ENCODE data around the gene SMARCE1.

DNA sequence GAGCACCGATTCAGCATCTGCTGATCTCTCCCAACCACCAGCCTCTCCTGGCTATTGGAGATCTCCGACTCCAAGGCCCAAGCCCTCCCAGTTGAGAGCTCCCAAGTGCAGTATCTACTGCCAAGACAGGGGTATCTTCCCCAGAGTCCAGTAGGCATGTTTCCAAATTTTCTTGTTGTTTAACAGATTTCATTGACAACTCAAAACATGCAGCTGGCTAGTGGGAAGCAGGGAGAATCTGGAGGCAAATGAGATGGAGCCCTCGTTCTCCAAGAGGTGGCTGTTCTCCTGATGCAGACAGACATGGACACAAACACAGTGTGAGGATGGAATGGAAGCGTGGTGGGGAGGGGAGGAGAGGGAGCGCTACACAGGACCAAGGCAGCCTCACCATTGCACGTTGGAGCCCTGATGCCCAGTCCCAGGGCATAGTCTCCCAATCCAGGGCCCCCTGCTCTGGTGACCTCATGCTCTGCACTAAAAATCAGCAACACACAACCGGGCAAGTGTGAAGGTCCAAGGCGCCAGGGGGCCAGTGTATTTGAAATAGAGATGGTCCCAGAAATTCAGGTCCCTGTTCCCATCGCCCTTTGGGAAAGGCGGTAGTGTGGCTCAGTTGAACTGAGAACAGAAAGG is 31.7 kb downstream of the SMARCE1 start:
- TF ChIP-seq, protein P1, sequence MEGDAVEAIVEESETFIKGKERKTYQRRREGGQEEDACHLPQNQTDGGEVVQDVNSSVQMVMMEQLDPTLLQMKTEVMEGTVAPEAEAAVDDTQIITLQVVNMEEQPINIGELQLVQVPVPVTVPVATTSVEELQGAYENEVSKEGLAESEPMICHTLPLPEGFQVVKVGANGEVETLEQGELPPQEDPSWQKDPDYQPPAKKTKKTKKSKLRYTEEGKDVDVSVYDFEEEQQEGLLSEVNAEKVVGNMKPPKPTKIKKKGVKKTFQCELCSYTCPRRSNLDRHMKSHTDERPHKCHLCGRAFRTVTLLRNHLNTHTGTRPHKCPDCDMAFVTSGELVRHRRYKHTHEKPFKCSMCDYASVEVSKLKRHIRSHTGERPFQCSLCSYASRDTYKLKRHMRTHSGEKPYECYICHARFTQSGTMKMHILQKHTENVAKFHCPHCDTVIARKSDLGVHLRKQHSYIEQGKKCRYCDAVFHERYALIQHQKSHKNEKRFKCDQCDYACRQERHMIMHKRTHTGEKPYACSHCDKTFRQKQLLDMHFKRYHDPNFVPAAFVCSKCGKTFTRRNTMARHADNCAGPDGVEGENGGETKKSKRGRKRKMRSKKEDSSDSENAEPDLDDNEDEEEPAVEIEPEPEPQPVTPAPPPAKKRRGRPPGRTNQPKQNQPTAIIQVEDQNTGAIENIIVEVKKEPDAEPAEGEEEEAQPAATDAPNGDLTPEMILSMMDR (IDR thresholded peaks at IDR 0.05; ENCODE audit: insufficient read depth, low read length, poor library complexity, severe bottlenecking), result no peak
- no peak for TF ChIP-seq EZH2phosphoT487 (conservative IDR thresholded peaks at IDR 0.05; ENCODE audit: low read length)
